Forelimb muscle (tissue), 1 donor: ENCODE measurements around the gene MAT2A. TPM values are rescaled to one million over a fixed set of nuclear protein-coding genes. Genes with fewer than 3 reads are reported as not detected.
A peak's percentile ranks its signal among the peaks of the same experiment; 100 is the strongest.
"Not testable (repeated sequence)": the region's sequence is repeated elsewhere in the genome, so short reads cannot be mapped to it uniquely, and the experiment has no call there.

Source experiments
- DNase-seq: peaks from one replicate; pipeline ENCODE4 v3.0.0-alpha.2; 2013; ENCODE audit warnings: low read depth
- polyA plus RNA-seq: library from polyadenylated mRNA; unstranded; fragments of 120-200 nt; gene quantifications from one replicate; pipeline ENCODE4 v1.2.1, GENCODE V29; 2013; ENCODE audit not compliant: insufficient read length

MAT2A gene
- polyA plus RNA-seq, 1 donor = 233 TPM

GRCh38 chr2:85547859-85548607 is 9.1 kb downstream of the MAT2A start:
- no peak for DNase-seq

- DNase-seq = no peak
Observed at GRCh38 chr2:85548608-85548900, 9.6 kb downstream of the MAT2A start.

GRCh38 chr2:85549095-85549494 is 10.1 kb downstream of the MAT2A start:
- no peak for DNase-seq

GRCh38 chr2:85549826-85550225 is 10.9 kb downstream of the MAT2A start:
- no peak for DNase-seq

GRCh38 chr2:85550486-85550885 is 11.5 kb downstream of the MAT2A start:
- DNase-seq = no peak

- peak; percentile 46 for DNase-seq
Observed at GRCh38 chr2:85551698-85552678, 13.0 kb downstream of the MAT2A start.

GRCh38 chr2:85553184-85553583 is 14.2 kb downstream of the MAT2A start:
- DNase-seq = no peak

- DNase-seq = no peak
Observed at GRCh38 chr2:85554980-85555612, 16.1 kb downstream of the MAT2A start.

- DNase-seq = no peak
Observed at GRCh38 chr2:85557130-85557529, 18.2 kb downstream of the MAT2A start.

- DNase-seq = no peak
Observed at GRCh38 chr2:85558160-85558559, 19.2 kb downstream of the MAT2A start.

- DNase-seq = not testable (repeated sequence)
Observed at GRCh38 chr2:85560403-85560726, 21.4 kb downstream of the MAT2A start.

GRCh38 chr2:85560812-85561279 is 21.9 kb downstream of the MAT2A start:
- DNase-seq = no peak

GRCh38 chr2:85561280-85562212 is 22.6 kb downstream of the MAT2A start, which contains the start of gene GGCX:
Gene GGCX, minus strand, starts transcription at chr2:85561493. Its CDS starts 65 bp downstream, at chr2:85561428.
- DNase-seq = peak; percentile 92

- no peak for DNase-seq
Observed at GRCh38 chr2:85564144-85564563, 25.2 kb downstream of the MAT2A start.

GRCh38 chr2:85566265-85566664 is 27.3 kb downstream of the MAT2A start:
- no peak for DNase-seq

GRCh38 chr2:85575739-85576138 is 36.8 kb downstream of the MAT2A start:
- no peak for DNase-seq

GRCh38 chr2:85577063-85577385 is 38.1 kb downstream of the MAT2A start:
- DNase-seq = no peak

GRCh38 chr2:85577386-85578242 is 38.6 kb downstream of the MAT2A start, which contains the start of gene VAMP8:
Gene VAMP8, plus strand, starts transcription at chr2:85577586. Its CDS starts 61 bp downstream, at chr2:85577647.
- DNase-seq = no peak

- no peak for DNase-seq
Observed at GRCh38 chr2:85578243-85579180, 39.5 kb downstream of the MAT2A start.
